B cell (primary cell): ENCODE data around the gene NR1H3. TPM values are rescaled to one million over a fixed set of nuclear protein-coding genes. Genes with fewer than 3 reads are reported as not detected.

ENCODE experiments used
- ATAC-seq: fragments of 200-7000 bp; cut with Tn5 transposase; one replicate; pipeline ENCODE4 v1.10.0; 2021; ENCODE audit warnings: low read depth, mild to moderate bottlenecking, moderate number of reproducible peaks, moderate library complexity
- CTCF ChIA-PET: fragments of 350-600 bp; sonication (Branson Sonifier 250); formaldehyde crosslinking; loops from one replicate; lab custom pipeline; 2021; ENCODE audit warnings: antibody characterized with exemption, inconsistent platforms; lab: Charles Lee
- POLR2A ChIA-PET: fragments of 350-600 bp; sonication (Branson Sonifier 250); formaldehyde crosslinking; loops from one replicate; lab custom pipeline; 2021; ENCODE audit warnings: antibody characterized with exemption; lab: Charles Lee
- DNase-seq: peaks from one replicate; pipeline ENCODE4 v3.0.0; 2013
- H2AFZ ChIP-seq: 2 replicates; pipeline ENCODE4 v1.6.1; 2012; ENCODE audit warnings: mild to moderate bottlenecking, low read depth, low read length; ENCODE audit not compliant: insufficient read depth, poor library complexity, severe bottlenecking
- H3K27ac ChIP-seq, 2 donors: 1 replicate in 1 of 2; 2 replicates in 1 of 2; pipeline ENCODE4 v1.5.1; 2012 to 2013; ENCODE audit warnings: low read length in 2 of 2, mild to moderate bottlenecking in 2 of 2, moderate library complexity in 1 of 2
- H3K27me3 ChIP-seq, 4 experiments: fragments of 200-600 bp in 1 of 4; sonication (generic) in 1 of 4; replicated peaks in 1 of 4; 1 replicate in 2 of 4; 2 replicates in 2 of 4; pipeline versions ENCODE4 v1.6.1 to v1.7.0; 2013 to 2016; ENCODE audit warnings: low read length in 3 of 4, mild to moderate bottlenecking in 2 of 4, mixed read lengths in 1 of 4, moderate library complexity in 1 of 4; ENCODE audit not compliant: insufficient read depth in 4 of 4, control insufficient read depth in 3 of 4; ENCODE audit errors: control extremely low read depth in 1 of 4
- H3K36me3 ChIP-seq, 2 experiments: replicated peaks in 1 of 2; 1 replicate in 1 of 2; 2 replicates in 1 of 2; pipeline versions ENCODE4 v1.6.1 to v1.7.1; 2013; ENCODE audit warnings: low read length in 1 of 2; ENCODE audit not compliant: insufficient read depth in 2 of 2, control insufficient read depth in 1 of 2; ENCODE audit errors: control extremely low read depth in 1 of 2, extremely low read depth in 1 of 2
- H3K4me1 ChIP-seq, 2 donors: fragments of 200-600 bp in 1 of 2; sonication (generic) in 1 of 2; 1 replicate in 1 of 2; 2 replicates in 1 of 2; pipeline versions ENCODE4 v1.5.1 to v1.6.1; 2013 to 2017; ENCODE audit warnings: low read length in 2 of 2; ENCODE audit not compliant: control insufficient read depth in 2 of 2, insufficient read depth in 2 of 2
- H3K4me2 ChIP-seq: replicated peaks from 2 replicates; pipeline ENCODE3; 2012; ENCODE audit warnings: mild to moderate bottlenecking, low read depth, low read length; ENCODE audit not compliant: poor library complexity, severe bottlenecking
- H3K4me3 ChIP-seq, 5 experiments: fragments of 200-600 bp in 1 of 5; sonication (generic) in 1 of 5; 1 replicate in 3 of 5; 2 replicates in 2 of 5; pipeline versions ENCODE4 v1.5.1 to v1.7.0; 2011 to 2016; ENCODE audit warnings: low read length in 4 of 5, mild to moderate bottlenecking in 4 of 5, low read depth in 2 of 5, control low read depth in 1 of 5, moderate library complexity in 1 of 5; ENCODE audit not compliant: insufficient read depth in 1 of 5; ENCODE audit errors: control extremely low read depth in 1 of 5, extremely low read depth in 1 of 5
- H3K79me2 ChIP-seq: fragments of 200-600 bp; sonication (generic); one replicate; pipeline ENCODE4 v1.6.0; 2016; ENCODE audit warnings: low read length; ENCODE audit not compliant: control insufficient read depth, insufficient read depth
- H3K9ac ChIP-seq: fragments of 200-600 bp; sonication (generic); 2 replicates; pipeline ENCODE4 v1.6.1; 2017; ENCODE audit warnings: mild to moderate bottlenecking, low read length, moderate library complexity
- H3K9me3 ChIP-seq, 3 donors: one replicate each; pipeline versions ENCODE4 v1.6.1 to v1.7.1; 2013; ENCODE audit warnings: low read length in 2 of 3; ENCODE audit not compliant: control insufficient read depth in 2 of 3, insufficient read depth in 1 of 3; ENCODE audit errors: control extremely low read depth in 1 of 3
- H4K20me1 ChIP-seq: 2 replicates; pipeline ENCODE4 v1.6.0; 2012; ENCODE audit warnings: mild to moderate bottlenecking, low read length; ENCODE audit not compliant: insufficient read depth, control insufficient read depth, poor library complexity, severe bottlenecking
- H3K27ac Mint-ChIP-seq: one replicate; pipeline ENCODE4 v1.8.0; 2021; ENCODE audit warnings: mixed read lengths
- H3K27me3 Mint-ChIP-seq: one replicate; pipeline ENCODE4 v1.8.0; 2021; ENCODE audit warnings: mixed read lengths
- H3K4me1 Mint-ChIP-seq: one replicate; pipeline ENCODE4 v1.8.0; 2021; ENCODE audit warnings: mixed read lengths
- H3K4me3 Mint-ChIP-seq: one replicate; pipeline ENCODE4 v1.8.0; 2021; ENCODE audit warnings: mixed read lengths
- H3K9me3 Mint-ChIP-seq: one replicate; pipeline ENCODE4 v1.8.0; 2022; ENCODE audit warnings: mixed read lengths; ENCODE audit not compliant: insufficient read depth
- CTCF ChIP-seq: fragments of 200-600 bp; IDR thresholded peaks from one replicate; pipeline ENCODE4 v1.8.0; 2022; ENCODE audit warnings: antibody characterized with exemption, mild to moderate bottlenecking
- EZH2 ChIP-seq: IDR thresholded peaks from 2 replicates; pipeline ENCODE4 v1.6.1; 2012; ENCODE audit warnings: borderline replicate concordance, low read depth, mild to moderate bottlenecking, moderate library complexity, low read length; ENCODE audit not compliant: insufficient read depth, poor library complexity, severe bottlenecking
- WGBS: methylation state at CpG from one replicate; pipeline ENCODE4 v1.1.5; 2013; ENCODE audit warnings: missing lambda C conversion rate; ENCODE audit not compliant: insufficient coverage; 5-methylcytosine and 5-hydroxymethylcytosine counted together
- intact Hi-C: fragments of 100-400 bp; cut with micrococcal nuclease; formaldehyde crosslinking; loops from one replicate; pipeline ENCODE4 v1.10.0; 2022
- polyA plus RNA-seq: library from polyadenylated mRNA; depleted of rRNA; stranded (reverse); fragments of >200 nt; gene quantifications from 2 replicates; pipeline ENCODE4 v1.2.3, GENCODE V29; 2012
- total RNA-seq, 2 donors: library from RNA; stranded (reverse); fragments of 120-200 nt in 1 of 2; gene quantifications; 1 replicate in 1 of 2; 2 replicates in 1 of 2; pipeline versions ENCODE4 v1.2.3 to v1.2.4, GENCODE V29; 2013 to 2022

NR1H3 gene
- total and polyA plus RNA-seq, 2 donors (not counting 1 experiment from before 2014, with no cell fraction given): 8.4 to 9.6 TPM

- ATAC-seq (no peak), DNase-seq (no peak)
- H3K79me2 ChIP-seq: no peaks in the 10 kb centered on the region
- no peaks in the 10 kb centered on the region for H4K20me1 ChIP-seq
- ChIA-PET CTCF (interaction anchor here (1.3 kb wide), 1 partner anchor 119 kb away, joined by 3 read pairs; no protein-coding TSS in a partner anchor), POLR2A (interaction anchor here (0.5 to 0.6 kb wide), 2 partner anchors 19 to 81 kb away, joined by 5 read pairs; partner anchors contain the start of gene DDB2)
- Mint-ChIP-seq H3K4me1 (no peaks in the 10 kb centered on the region), H3K27ac (no peak overlapping the region), H3K9me3 (no peaks in the 10 kb centered on the region), H3K4me3 (no peak overlapping the region), H3K27me3 (no peaks in the 10 kb centered on the region)
- H3K4me2 ChIP-seq: no peak overlapping the region
- no peak overlapping the region for H3K27ac ChIP-seq
- H3K9ac ChIP-seq: no peak overlapping the region
- H3K4me1 ChIP-seq: no peaks in the 10 kb centered on the region
- H3K27me3 ChIP-seq: no peaks in the 10 kb centered on the region
- H3K9me3 ChIP-seq: peaks cover 0 to 4% (median 0%) of the 10 kb centered on the region in 3 donors
- H3K36me3 ChIP-seq: peaks cover 8 to 70% of the 10 kb centered on the region in 2 experiments
- intact Hi-C loops: no loop called here
- no peak overlapping the region for H3K4me3 ChIP-seq
- H2AFZ ChIP-seq: no peak overlapping the region
- WGBS: 96% methylated on average over 4 of the region's 5 CpGs
- no peak for TF ChIP-seq EZH2
These were observed 37.6 kb downstream of the NR1H3 start for GRCh38 chr11:47295385-47295784.

- Histone ChIP-seq H2AFZ (no peak overlapping the region), H3K79me2 (peaks cover 3% of the 10 kb centered on the region), H3K9ac (no peak overlapping the region), H3K4me1 (no peaks in the 10 kb centered on the region), H3K4me3 (no peak overlapping the region), H3K9me3 (peaks cover 0 to 4% (median 0%) of the 10 kb centered on the region in 3 donors), H3K4me2 (no peak overlapping the region), H3K27me3 (no peaks in the 10 kb centered on the region), H3K36me3 (peaks cover 8 to 64% of the 10 kb centered on the region in 2 experiments), H4K20me1 (no peaks in the 10 kb centered on the region), H3K27ac (no peak overlapping the region)
- no peak for ATAC-seq
- intact Hi-C loops: no loop called here
- ChIA-PET POLR2A (interaction anchor here (0.6 kb wide), 1 partner anchor 81 kb away, joined by 5 read pairs; the partner anchor contains the start of gene DDB2), CTCF (interaction anchor here (1.3 kb wide), 1 partner anchor 118 kb away, joined by 3 read pairs; no protein-coding TSS in a partner anchor)
- H3K9me3 Mint-ChIP-seq: no peaks in the 10 kb centered on the region
- no peaks in the 10 kb centered on the region for H3K27me3 Mint-ChIP-seq
- H3K4me1 Mint-ChIP-seq: no peaks in the 10 kb centered on the region
- H3K4me3 Mint-ChIP-seq: no peak overlapping the region
- H3K27ac Mint-ChIP-seq: no peak overlapping the region
- no peak for TF ChIP-seq CTCF
- no peak for TF ChIP-seq EZH2
- DNase-seq: no peak
- 100% methylated on average over 3 of the region's 4 CpGs for WGBS
These were observed 38.2 kb downstream of the NR1H3 start for GRCh38 chr11:47296045-47296444.
